Adipose tissue (tissue), 3 donors: ENCODE results near the gene ERN1. TPM values are rescaled to one million over a fixed set of nuclear protein-coding genes. Genes with fewer than 3 reads are reported as not detected.

ENCODE experiments used
- H3K27ac ChIP-seq: one replicate; pipeline ENCODE4 v1.5.1; 2013; ENCODE audit warnings: low read depth, low read length
- WGBS, 3 donors: extraction: QIAGEN DNeasy Blood & Tissue Kit; methylation state at CpG; one replicate each; pipeline ENCODE4 v1.1.7; 2013; 5-methylcytosine and 5-hydroxymethylcytosine counted together
- polyA plus RNA-seq, 3 donors: library from polyadenylated mRNA; stranded (reverse); fragments of 200-250 nt; gene quantifications; one replicate each; pipeline ENCODE4 v1.2.3, GENCODE V29; 2013
- donor health status: healthy with polysubstance abuse.
- donor health status: Bipolar disorder and iron deficiency.
- donor health status: healthy.

The ERN1 gene
- polyA plus RNA-seq, 3 donors, result 2.0 to 26.5 (median 9.3) TPM

DNA sequence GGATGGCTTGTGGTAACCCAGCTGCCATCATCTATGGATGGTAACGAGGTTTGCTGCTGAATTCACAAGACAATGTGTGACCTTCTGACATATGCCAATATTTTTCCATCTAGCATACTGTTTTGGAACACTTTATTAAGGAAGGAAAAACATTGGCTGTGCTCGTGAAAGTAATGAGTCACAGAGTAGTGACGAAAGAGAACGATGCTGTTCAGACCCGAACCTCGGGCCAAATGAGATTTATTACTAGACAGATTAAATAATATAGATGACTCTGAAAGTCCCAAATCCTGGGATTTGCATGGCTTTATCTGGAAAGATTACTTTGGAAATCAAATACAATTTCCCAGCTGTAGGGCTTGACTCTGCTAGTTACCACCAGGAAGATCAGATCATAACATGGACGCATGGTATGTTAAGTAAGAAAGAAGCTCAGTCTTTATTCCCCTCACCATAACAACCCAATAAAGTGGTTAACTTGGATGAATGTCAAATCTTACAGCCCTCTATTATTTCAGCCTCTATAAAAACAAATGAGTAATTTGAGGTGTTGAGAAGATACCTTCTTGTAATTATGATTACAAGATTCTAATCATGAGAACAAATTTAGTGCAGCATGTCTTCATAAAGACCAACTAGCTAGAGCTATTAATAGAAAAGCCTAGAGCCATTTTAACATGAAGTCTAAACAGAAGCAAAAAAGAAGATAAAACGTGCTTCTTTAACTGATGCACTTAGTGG is 32.6 kb downstream of the ERN1 start:
- no peak overlapping the region for H3K27ac ChIP-seq
- WGBS, 3 donors, result 49 to 75% (median 55%) methylated on average over 8 of the region's 8 CpGs

GRCh38 chr17:64096037-64096436 is 33.9 kb downstream of the ERN1 start:
- no peak overlapping the region for H3K27ac ChIP-seq
- 90 to 98% (median 94%) methylated on average over 3 of the region's 3 CpGs for WGBS, 3 donors

- 68 to 84% (median 78%) methylated on average over 7 of the region's 7 CpGs for WGBS, 3 donors
- H3K27ac ChIP-seq, result no peak overlapping the region
Observed at GRCh38 chr17:64095144-64095882, 34.6 kb downstream of the ERN1 start.

- no peak overlapping the region for H3K27ac ChIP-seq
- 83 to 92% (median 89%) methylated on average over 7 of the region's 7 CpGs for WGBS, 3 donors
Observed at GRCh38 chr17:64094412-64094811, 35.5 kb downstream of the ERN1 start.

DNA sequence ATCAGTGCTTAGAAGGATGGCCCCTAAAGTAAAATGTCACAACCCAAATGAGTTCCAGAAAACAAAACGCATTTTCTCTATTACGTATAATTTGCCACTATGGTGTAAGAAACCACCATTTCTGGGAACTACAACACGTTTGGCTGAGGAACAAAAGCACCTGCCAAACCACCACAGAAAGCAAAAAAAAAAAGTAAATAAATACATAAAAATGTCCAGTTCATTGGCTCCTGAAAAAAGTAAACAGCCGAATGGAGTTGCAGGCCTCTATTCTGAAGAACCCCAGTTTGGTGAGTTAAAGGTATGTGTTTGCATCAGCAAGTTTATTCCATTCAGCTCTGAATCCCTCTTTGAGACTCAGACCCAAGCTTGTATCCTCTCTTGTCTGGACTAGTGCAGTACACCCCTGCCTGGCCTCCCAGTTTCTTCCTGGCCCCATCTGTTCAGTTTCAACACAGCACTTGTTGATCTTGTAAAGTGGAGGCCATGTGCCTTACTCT is 36.9 kb downstream of the ERN1 start:
- no peak overlapping the region for H3K27ac ChIP-seq

DNA sequence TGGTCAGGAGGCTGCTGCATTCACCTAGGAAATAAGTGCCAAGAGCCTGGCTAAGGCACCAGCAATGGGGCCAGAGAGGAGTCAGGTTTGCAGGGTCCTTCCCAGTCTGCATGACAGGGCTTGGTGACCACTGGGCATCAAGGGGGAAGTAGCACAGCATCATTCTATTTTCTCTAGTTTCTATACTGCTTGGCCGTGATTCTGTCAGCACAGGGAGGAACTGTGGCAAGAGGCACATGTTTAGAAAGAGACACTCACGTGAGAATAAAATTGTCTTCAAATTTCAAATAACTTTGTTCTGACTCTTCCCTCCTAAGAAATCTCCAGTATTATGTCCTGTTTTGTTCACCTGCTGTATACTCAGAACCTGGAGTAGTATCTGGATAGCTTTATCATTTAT is 37.8 kb downstream of the ERN1 start:
- no peak overlapping the region for H3K27ac ChIP-seq
- 62 to 98% (median 63%) methylated on average over 2 of the region's 2 CpGs for WGBS, 3 donors

More for the DNA sequence above, 36.9 kb downstream of the ERN1 start:
- 33 to 69% (median 55%) methylated on average over 4 of the region's 4 CpGs for WGBS, 3 donors

DNA sequence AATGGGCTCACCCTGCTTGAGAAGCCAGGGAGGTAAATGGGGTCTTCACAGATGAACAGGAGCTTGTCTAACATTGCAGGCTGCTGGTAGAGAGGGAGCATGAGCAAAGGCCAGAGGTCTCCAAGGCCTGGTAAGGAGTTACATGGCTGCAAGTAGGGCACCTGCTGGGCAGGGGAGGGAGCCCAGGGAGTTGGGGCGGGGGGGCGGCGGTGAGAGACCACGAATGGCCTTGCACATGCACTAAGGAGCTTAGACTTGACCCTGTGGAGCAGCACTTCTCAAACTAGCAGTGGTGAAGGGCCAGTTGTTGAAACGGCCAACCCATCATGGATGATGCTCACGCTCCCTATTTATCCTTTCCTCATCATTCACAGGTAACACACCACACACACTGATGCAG is 38.4 kb downstream of the ERN1 start:
- WGBS, 3 donors, result 92 to 94% (median 93%) methylated on average over 6 of the region's 6 CpGs
- no peak overlapping the region for H3K27ac ChIP-seq

- 84 to 89% (median 85%) methylated on average over 3 of the region's 3 CpGs for WGBS, 3 donors
- H3K27ac ChIP-seq, result no peak overlapping the region
Observed at GRCh38 chr17:64091116-64091515, 38.8 kb downstream of the ERN1 start.

GRCh38 chr17:64090144-64090543 is 39.8 kb downstream of the ERN1 start:
- no peak overlapping the region for H3K27ac ChIP-seq
- 38 to 73% (median 67%) methylated on average over 5 of the region's 5 CpGs for WGBS, 3 donors

DNA sequence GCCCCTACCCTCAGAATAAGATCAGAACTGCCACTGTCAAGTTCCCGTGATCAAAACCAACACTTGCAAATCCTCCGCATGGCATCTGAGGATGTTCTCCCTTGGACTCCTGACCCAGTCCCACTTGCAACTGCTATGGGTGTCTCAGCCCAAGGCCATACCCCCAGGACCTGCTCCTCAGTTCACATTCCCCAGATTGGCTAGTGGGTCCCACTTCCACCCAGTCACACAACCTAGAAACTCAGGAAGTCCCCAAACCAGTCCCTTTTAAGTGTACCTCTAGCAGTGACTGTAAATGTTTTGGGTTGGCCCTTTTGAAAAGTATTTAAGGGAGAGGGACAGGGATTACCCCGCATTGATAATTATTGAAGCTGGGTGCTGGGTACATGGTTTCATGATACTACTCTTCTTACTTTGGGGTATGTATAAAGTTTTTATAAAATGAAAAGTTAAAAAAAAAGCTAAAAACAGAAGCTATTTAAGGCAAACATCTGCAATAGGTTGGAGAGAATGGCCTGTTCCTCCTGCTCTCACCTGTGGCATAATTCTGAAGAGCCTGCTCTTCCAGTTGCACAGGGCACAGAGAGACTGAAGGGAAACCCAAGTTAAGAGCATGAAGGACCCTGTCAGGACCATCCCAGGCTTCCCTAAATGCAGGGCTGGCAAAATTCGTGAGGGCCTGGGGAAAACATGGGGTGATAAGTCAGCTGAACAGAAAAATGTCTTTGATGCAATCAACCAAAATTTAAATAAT is 42.5 kb downstream of the ERN1 start:
- no peak overlapping the region for H3K27ac ChIP-seq
- 80 to 89% (median 82%) methylated on average over 4 of the region's 4 CpGs for WGBS, 3 donors

DNA sequence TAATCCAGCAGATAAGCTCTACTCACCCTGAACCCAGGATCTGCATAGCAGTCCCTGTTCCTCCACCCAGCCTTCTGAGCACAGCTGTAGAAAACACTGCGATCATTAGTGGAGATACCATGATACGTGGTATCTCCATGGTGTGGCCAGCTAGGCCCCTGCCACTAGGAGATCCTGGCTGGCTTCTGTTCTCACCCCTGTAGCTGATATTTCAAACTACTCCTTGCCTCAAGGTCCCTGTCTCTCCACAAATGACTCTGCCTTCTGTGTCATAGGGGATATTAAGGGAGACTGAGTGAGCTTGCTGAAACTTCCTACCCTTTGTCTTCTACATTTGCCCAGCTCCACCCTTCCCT is 44.3 kb downstream of the ERN1 start:
- 40 to 90% (median 72%) methylated on average over 2 of the region's 2 CpGs for WGBS, 3 donors
- H3K27ac ChIP-seq, result no peak overlapping the region

- H3K27ac ChIP-seq, result no peak overlapping the region
- 61 to 85% (median 80%) methylated on average over 8 of the region's 8 CpGs for WGBS, 3 donors
Observed at GRCh38 chr17:64084940-64085649, 44.8 kb downstream of the ERN1 start.

DNA sequence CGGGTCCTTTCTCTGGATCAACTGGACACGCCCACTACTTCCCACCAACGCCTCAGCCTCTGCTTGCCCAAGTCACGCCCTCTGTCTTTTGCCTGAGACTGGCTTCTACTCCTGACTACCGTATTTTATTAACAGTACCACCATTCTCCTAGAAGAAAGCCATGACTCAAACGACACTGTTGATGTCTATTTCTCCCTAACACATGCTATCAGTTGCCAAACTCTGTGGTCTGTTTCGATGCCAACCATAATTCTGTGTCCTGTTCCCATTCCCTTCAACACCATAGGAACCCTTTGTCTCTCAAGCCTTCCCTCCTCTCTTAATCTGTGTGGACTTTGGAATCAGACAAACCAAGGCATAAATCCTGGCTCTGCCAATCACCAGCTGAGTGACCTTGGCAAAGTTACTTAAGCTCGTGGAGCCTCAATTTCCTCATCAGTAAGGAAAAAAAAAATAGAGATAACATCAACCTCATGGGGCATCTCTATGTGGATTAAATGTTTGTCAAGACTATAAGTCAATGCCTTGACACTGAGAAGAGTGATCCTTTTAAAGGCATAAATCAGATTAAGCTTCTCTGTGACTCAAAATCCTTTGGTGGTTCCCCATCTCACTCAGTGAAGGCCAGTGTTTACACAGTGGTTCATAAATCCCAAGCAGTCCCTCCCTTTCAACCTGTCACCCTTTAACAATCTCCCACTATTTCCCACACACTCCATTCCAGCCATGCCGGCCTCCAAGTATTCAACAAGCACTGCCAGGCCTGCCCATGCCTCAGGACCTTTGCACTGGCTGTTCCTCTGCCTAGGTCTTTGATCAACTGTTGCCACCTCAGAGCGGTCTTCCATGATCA is 45.6 kb downstream of the ERN1 start:
- H3K27ac ChIP-seq, result no peak overlapping the region
- 33 to 50% (median 49%) methylated on average over 10 of the region's 10 CpGs for WGBS, 3 donors

GRCh38 chr17:64083563-64084085 is 46.3 kb downstream of the ERN1 start:
- H3K27ac ChIP-seq, result no peak overlapping the region
- WGBS, 3 donors, result 29 to 68% (median 54%) methylated on average over 4 of the region's 4 CpGs

DNA sequence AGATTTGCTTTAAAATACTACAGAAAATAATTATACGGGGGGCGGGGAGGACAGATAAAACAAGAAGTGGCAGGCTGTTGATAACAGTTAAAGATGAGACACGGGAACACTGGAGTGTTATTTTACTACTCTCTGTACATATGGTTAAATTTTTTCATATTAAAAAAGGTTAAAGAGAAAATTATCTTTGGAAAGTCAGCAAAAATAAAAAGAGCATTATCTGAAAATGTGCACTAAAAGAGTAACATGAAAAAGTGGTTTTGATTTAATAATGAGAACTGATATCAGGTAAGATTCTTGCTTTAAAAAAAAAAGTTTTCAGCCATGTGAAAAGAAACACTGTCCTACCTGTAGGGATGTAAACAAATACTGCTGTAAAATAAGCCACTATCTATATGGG is 46.9 kb downstream of the ERN1 start:
- H3K27ac ChIP-seq, result no peak overlapping the region
- 37 to 72% (median 68%) methylated on average over 3 of the region's 3 CpGs for WGBS, 3 donors

DNA sequence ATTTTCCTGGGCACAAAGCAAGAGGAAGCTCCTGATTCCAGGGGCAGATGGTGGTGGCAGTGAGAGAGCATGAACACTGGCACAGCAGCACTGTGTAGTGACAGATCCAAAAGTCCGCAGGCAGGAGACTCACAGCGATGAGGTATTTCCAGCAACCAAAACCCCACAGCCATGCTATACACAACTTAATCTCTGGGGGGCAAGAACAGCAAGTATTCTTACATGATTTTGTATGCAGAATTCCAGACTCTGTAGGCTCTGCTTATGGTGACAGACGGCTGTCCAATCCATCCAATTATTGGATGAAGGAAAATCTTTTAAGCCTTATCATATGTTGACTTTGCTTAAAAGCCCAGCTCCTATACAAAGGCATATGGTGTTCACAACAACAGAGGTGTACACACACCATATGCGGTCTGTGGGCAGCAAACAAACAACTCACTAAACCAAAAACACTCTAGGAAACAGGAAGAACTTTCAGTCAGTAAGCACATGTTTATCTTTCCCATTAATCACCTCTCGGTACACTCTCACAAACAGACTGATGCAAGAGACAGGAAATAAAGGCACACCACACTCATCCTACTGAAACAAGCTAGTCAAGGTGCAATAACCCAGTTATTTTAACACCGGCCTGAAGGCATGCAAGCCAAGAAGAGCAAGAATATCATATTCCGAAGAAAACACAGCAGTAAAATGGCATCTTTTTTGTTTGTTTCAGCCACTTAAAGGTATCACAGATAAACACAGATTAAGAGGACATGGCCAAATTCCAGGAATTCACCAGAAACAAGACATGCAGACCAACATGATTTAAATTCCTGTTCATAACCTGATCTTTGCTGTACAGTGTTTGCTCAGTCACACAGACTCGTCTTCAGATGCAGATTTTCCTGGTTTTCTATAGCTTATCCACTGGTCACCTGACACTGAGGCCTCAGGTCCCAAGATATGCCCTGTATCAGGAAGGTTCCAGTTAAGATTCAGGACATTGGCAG is 47.8 kb downstream of the ERN1 start:
- 25 to 58% (median 53%) methylated on average over 8 of the region's 8 CpGs for WGBS, 3 donors
- no peak overlapping the region for H3K27ac ChIP-seq
